HG02884 (cell line): Measurements from ENCODE around the gene TNFSF13B.
A peak's percentile ranks its signal among the peaks of the same experiment; 100 is the strongest.
"Not testable (repeated sequence)": the region's sequence is repeated elsewhere in the genome, so short reads cannot be mapped to it uniquely, and the experiment has no call there.

ENCODE experiments used
- ATAC-seq: cut with Tn5 transposase; IDR thresholded peaks from one replicate; pipeline ENCODE4 v1.9.1; 2021; ENCODE audit warnings: mild to moderate bottlenecking, moderate library complexity; ENCODE audit not compliant: unreplicated experiment

The TNFSF13B gene, protein sequence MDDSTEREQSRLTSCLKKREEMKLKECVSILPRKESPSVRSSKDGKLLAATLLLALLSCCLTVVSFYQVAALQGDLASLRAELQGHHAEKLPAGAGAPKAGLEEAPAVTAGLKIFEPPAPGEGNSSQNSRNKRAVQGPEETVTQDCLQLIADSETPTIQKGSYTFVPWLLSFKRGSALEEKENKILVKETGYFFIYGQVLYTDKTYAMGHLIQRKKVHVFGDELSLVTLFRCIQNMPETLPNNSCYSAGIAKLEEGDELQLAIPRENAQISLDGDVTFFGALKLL

DNA sequence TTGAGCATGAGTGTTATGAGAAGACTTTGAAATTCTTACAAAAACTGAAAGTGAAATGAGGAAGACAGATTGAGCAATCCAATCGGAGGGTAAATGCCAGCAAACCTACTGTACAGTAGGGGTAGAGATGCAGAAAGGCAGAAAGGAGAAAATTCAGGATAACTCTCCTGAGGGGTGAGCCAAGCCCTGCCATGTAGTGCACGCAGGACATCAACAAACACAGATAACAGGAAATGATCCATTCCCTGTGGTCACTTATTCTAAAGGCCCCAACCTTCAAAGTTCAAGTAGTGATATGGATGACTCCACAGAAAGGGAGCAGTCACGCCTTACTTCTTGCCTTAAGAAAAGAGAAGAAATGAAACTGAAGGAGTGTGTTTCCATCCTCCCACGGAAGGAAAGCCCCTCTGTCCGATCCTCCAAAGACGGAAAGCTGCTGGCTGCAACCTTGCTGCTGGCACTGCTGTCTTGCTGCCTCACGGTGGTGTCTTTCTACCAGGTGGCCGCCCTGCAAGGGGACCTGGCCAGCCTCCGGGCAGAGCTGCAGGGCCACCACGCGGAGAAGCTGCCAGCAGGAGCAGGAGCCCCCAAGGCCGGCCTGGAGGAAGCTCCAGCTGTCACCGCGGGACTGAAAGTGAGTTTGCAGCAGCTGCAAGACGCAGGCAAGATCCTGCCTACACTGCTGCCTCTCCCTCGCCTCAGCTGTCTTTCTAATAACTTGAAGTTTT is at the start of gene TNFSF13B:
TSS of gene TNFSF13B (plus strand) at position 118 of the 728 bp plus-strand sequence. CDS start at position 296, 178 bp downstream.
- peak; percentile 62 for ATAC-seq

DNA sequence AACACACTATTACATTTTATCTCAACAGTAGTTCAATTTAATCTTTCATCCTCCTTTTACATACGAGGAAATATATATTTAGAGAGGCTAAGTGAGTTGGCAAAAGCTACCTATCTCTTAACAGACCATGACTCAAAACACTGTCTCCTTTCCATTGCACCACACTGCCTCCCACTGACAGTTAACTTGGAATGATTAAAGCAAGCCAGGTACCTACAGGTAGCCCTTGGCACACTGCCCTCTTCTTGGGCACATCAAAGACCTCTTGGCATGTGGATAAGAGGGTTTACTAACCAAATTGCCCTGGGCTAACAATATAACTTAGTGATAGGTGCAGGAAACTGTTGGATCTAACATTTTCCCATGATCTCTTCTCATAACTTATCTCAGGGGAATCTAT is 49.5 kb upstream of the TNFSF13B start:
- no peak for ATAC-seq

DNA sequence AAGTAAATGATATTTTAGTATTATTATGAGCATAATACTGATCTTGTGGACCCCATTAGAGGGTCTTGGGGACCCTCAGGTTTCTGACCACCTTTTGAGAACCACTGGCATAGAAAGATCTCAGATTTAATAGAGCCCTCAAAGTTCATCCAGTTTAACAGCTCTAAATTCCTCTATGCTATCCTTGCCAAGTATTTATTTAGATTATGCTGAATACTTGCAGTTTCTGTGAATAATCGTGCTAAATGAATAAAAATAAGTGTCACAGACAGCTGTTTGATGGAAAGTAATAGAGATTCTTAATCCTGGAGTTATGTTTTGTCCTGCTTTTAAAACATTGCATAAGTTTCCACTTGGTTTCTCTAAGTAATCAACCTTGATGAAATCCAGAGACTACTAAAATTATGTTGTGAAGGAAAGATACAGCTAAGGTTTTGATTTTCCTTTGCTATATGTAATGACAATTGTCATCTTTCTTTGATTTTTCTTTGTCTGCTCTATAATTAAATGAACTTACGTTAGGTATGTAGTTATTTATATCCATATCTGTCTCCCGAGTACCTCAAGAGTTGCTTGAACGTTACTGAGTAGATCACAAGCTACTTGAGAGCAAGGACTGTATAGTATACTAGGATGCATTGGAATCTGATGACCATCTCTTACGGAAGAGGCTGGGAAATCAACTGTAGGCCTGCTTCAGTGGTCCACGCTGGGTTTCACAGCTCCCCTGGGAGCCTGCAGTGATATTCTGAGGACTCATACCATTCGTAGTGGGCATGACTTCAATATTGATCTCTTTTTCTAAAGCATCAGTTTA is 45.6 kb upstream of the TNFSF13B start:
- no peak for ATAC-seq

DNA sequence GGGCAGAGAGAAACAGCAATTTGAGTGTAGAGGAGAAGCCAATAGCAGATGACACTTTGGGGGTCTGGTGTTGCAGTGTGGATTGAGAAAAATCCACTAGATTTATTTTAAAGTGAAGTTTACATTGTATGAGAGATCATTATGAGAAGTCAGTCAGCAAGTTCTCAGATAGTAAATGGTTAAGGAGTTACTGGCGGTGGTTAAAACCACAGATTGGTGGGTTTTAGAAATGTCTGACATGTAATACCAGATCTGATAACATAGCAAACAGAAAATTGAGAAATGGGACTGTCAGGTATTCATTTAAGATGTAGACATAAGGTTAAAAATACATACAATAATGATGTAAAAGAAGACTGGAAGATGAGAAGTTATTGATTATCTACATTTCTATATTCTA is 44.1 kb upstream of the TNFSF13B start:
- ATAC-seq, result no peak

DNA sequence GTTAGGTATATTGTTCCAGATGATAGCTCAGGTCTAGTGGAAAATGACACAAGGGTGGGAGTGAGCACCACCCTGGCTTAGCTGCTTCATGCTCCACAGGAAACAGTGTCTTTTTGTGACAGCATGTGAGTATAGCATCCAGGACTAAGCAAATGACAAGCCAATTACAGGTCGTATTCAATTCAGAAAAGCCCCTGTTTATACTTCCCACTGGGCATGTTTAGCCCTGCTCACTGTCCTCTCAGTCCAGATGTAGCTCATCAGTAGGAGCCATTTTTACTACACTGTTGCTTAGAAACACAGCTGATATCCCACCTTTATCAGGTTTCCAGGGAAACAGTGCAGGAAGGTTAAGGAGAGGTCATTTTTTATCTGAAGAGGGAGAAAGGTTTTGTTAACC is 43.3 kb upstream of the TNFSF13B start:
- no peak for ATAC-seq

DNA sequence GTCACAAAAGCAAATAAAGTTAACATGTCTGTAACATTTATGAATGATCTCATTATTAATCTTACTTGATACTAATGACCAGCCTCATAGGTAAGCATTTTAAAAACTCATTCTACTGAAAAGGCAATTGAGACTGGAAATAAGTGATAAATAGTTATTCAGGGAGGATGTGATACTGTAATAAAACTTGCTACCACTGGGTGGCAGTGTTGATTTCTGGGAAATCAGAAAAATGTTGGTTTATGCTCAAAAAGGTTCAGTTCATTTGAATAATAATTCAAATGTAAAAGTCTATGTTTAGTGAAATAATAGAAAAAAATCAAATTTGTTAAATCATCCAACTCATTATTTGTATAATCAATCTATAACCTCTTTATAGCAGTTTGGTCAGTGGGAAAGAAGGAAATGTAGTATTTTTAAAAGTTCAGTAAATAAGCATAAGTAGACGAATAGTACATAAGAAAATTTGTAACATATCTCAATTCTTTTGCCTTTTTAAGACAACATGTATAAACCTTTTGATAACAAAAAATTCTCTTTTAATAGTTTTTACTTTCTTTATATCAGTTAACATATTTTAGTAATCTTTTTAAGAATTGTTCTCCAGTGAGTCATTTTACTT is 41.8 kb upstream of the TNFSF13B start:
- no peak for ATAC-seq

DNA sequence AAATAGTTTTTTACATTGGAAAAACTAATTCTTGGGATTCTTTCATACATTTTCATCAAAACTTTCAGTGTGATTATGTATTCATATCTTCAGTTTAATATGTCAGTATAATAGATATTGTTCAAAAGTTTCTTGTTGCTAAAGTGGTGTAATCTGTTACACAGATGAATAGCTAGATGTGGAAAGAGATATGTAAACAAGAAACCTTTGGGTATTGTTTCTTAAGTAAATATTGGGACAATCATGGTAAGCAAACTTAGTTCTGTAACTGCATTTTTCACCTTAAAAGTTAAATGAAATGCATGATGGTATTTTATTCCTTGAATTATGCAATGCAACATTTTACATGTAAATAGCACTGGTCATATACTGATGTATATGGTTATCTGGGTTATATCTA is 39.1 kb upstream of the TNFSF13B start:
- ATAC-seq, result no peak

DNA sequence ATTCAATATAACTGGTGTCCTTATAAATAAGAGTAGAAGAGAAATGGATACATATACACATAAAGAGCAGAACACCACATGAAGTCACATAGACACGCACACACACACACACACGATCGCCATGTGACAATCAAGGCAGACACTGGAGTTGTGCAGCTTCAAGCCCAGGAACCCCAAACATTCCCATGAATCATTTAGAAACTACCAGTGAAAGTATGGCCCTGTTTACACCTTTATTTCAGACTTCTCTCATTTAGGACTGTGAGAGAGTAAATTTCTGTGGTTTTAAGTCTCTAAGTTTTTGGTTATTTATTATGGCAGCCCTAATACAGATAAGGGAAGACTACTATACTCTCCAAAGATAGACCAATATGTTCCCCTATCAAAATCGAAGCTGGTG is 20.4 kb upstream of the TNFSF13B start:
- ATAC-seq, result peak; percentile 89

DNA sequence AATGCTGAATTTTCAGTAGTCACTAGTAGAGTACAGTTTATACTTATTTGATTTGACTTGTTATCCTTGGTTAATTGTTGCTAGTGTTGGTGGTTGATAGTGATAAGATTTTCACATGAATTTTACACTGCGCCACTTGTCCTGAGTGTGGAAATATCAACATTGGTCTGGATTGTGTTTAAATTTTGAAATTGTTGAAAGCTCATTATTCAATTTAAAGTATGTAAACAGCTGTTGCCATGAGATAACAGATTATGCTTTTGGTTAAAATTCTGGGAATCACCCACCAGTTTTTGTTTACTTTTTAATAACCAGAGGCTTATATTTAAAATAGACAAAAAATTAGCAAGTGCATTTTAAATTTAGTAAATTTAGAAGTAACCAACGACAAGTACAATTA is 12.3 kb upstream of the TNFSF13B start:
- ATAC-seq, result no peak

DNA sequence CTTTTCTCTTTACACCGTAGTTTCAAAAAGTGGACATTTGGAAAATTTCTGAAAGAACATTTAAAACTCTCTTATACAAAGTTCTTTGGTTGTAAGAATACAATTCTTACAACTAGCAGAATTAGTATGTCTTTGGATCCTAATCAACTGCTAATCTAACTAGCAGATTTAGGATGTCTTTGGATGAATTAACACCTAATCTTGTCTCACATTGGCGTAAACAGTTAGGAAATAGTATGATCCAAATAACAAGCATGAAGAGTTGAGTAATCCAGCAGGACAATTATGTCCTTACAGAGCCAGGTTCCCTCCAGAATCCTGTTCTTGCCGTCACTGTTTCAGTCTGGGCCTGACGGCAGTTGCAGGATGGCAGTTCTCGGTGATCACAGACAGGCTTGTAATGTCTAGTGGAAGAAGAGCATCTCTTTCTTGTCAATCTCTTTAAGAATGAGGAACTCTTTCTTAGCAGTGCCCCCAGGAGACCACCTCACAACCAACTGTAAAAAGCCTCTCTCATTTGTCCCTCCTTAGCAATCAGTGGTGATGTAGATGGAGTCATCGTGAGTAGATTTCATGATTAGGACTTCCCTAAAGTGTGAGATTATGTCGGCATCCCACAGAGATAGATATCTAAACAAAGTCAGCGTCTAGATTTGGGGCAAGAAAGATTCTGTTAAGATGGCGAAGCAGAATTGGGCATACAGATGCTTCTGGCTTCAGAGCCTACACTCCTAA is 5.7 kb upstream of the TNFSF13B start:
- ATAC-seq, result no peak

DNA sequence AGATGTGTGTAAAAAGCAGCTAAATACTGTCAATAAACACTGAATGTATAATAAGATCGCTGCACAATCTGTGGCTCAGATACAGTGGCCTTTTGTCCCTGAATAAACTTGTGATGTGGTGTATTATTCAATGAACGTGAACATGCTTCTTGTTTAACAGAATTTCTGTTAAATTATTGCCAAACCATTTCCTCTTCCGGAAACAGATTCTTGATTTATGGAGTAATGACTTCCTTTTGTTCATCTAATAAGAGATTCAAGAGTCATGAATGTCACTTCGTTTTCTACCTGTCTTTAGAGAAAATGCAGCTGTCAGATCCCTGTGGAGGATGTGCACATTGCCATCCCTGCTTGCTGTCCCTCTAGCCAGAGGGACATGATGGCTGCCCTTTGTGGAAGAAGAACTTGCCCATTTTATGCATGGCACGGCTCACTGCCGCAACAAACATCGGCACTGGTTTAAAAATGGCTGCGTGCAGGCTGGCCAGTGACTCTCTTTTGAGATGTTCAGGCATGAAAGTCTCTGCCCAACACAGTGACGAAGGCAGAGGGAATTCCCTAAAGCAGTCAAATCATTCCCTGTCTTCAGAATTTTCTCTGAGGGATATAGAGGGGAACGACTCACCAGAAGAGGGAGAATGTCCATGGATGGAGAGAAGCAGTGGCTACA is 3.1 kb upstream of the TNFSF13B start:
- no peak for ATAC-seq

DNA sequence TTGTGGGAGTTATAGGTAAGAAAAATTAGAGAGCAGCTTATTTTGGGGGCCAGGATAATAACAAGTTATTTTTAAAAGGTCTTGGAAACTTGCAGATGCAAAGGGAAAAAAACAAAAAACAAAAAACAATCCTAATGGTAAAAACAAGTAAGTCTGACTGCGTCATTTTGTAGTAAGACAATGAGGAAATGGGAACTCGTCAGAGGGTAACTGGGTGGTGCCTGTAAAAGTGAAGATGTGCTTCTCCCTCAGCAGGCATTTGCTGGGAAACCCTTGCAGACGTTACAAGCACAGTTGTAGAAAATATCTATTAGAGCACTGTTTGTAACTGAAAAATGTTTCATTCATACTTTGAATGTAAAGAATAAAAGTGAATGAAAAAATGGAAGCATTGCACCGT is 2.2 kb upstream of the TNFSF13B start:
- no peak for ATAC-seq

DNA sequence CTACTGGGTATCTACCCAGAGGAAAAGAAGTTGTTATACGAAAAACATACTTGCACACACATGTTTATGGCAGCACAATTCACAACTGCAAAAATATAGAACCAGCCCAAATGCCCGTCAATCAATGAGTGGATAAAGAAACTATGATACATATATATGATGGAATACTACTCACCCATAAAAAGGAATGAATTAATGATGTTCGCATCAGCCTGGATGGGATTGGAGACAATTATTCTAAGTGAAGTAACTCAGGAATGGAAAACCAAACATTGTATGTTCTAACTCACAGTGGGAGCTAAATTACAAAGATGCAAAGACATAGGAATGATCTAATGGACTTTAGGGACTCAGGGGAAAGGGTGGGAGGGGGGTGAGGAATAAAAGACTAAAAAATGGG is 1.7 kb upstream of the TNFSF13B start:
- ATAC-seq, result not testable (repeated sequence)

DNA sequence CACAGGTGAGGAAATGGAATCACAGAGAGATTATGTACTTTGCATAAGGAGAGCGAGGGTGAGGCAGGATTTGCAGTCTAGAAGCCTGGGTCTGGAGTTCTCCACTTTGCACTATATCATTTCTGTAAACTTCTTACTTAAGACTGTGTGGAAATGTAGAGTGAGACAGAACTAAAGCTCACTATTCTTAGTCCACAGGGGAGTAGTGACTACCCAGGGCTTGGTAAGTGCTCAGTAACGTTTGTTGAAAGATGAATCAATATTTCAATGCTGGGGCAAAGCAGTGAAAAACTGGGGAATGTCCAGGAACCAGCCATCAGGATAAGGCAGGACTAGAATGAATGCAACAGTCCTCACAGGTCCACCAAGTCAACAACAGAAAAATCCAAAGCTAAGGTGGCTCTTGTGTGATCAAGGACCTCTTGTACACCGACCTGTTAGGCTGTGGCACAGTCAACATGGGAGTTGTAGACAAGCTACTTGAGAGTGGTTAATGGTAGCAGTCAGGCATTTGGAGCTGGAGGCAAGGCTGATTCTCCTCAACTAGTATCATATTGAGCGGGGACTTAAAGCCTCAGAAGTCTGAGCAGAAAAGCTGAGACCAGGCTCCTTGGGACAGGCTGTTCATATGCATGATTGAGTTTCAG is 929 bp upstream of the TNFSF13B start:
- ATAC-seq, result peak; percentile 17

DNA sequence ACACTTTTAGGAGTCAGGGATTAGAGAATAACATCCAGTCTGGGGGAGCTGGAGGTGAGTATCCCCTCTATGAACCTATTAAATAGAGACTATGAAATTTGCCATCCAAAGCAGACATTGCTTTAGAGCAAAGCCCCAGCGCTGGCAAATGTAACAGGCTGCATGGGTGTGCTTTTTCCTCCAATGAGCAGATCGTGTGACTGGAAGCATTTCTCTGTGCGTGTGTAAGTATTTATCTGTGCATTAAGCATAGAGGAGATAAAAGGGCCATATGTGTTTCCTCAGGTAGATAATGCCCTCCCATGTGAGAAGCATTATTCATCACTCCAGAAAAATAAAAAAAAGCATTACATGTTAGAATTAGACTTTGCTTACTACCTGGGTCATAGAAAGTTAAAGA is 924 bp downstream of the TNFSF13B start:
- peak; percentile 14 for ATAC-seq

DNA sequence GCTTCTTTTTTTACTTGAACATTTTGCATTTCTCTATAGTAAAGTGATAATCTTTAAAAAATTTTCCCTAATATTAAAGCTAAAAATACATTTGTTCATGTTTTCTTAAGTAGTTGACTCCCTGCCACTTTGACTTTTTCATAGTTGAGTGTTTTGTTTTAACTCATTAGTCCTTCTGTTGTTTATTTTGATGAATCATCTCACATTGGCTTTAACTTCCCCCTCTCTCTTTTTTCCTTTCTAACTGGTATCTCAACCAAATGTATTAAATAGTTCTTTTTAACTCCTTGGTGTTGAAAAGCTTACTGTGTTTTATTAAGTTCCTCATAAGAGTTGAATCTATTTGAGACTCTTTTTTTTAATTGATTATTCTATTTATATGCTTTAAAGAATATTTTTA is 2.8 kb downstream of the TNFSF13B start:
- no peak for ATAC-seq

DNA sequence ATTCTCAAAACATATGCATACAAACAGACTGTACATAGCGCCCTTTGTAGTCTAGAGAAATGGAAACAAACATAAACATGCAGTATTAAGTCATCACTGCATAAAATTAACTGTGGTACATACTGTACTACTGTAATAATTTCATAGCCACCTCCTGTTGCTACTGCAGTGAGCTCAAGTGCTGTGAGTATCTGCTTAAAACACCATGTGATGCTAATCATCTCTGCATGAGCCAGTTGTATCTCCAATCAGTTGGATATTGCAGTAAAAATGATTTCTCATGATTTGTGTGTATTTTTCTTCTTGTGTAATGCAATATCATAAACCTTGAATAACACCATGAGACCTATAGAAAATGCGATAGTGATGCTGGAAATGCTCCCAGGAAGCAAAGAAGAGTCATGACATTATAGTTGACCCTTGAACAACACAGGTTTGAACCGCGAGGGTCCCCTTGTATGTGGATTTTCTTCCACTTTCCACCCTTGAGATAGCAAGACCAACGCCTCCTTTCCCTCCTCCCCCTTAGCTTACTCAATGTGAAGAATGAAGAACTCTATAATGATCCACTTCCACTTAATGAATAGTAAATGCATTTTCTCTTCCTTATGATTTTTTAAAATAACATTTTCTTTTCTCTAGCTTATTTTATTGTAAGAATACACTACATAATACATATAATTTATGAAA is 4.1 kb downstream of the TNFSF13B start:
- ATAC-seq, result no peak

DNA sequence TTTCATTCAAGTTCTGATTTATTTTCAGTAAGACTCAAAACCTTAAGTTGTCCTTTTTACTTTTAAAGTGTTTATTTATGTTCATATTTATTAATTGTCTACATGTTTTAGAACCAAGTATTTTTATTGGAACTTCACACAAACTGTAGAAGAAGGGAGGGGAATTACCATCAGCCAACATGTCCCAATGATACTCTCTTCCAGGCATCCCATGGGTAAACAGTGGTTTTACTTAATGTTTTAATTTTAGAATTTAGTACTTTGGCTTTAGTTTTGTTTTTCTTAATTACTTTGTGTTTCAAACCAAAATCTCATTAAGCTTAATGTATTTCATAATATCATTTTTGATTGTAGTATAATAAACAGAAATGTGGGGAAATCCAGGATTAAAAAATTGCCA is 5.2 kb downstream of the TNFSF13B start:
- no peak for ATAC-seq

DNA sequence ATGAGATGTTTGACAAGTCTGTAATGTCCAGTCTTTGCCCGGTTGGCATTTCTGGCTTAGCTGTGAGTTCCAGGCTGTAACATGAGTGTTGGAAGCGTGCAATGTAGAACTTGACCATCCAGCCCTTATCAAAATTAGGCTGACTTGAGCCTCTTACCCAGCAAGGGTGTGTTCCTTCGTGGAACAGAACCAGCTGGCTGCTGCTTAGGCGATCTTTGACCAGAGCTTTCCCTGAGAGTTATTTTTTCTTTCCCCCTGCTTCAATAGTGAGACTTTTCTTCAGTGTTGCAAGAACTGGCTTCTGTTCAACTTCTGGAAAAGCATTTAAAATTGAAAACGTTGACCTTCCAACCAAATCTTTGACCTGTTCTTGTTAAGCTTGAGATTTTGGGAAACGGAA is 6.5 kb downstream of the TNFSF13B start:
- ATAC-seq, result no peak
